Measurements from ENCODE around the gene PELI3. TPM values are rescaled to one million over a fixed set of nuclear protein-coding genes. Genes with fewer than 3 reads are reported as not detected.
A peak's percentile ranks its signal among the peaks of the same experiment; 100 is the strongest.

PELI3 gene
- total RNA-seq, 2 experiments from 2014 or later = 6.7 to 7.2 TPM

- DNase-seq = no peak
- no peak overlapping the region for H3K4me3 Mint-ChIP-seq
- H3K27ac Mint-ChIP-seq = no peak overlapping the region
- no peaks in the 10 kb centered on the region for H3K27me3 Mint-ChIP-seq
- ChIA-PET CTCF (interaction anchor here (0.6 to 1.2 kb wide), 2 partner anchors 10 to 323 kb away, joined by 3 read pairs; no protein-coding TSS in a partner anchor), POLR2A (no interaction called here)
- peaks cover 2% of the 10 kb centered on the region for H3K4me1 Mint-ChIP-seq
- no peaks in the 10 kb centered on the region for H3K9me3 Mint-ChIP-seq
- H3K36me3 Mint-ChIP-seq (ENCODE audit: low read depth) = peaks cover 29% of the 10 kb centered on the region
Observed at GRCh38 chr11:66497206-66497605, 30.5 kb downstream of the PELI3 start.

- Mint-ChIP-seq H3K27ac (no peak overlapping the region), H3K4me1 (no peaks in the 10 kb centered on the region), H3K27me3 (no peaks in the 10 kb centered on the region), H3K9me3 (no peaks in the 10 kb centered on the region), H3K4me3 (no peak overlapping the region), H3K36me3 (ENCODE audit: low read depth) (peaks cover 23% of the 10 kb centered on the region)
- POLR2A ChIA-PET = no interaction called here
- CTCF ChIA-PET = no interaction called here
- DNase-seq = no peak
Observed at GRCh38 chr11:66498506-66498905, 31.8 kb downstream of the PELI3 start.

- POLR2A ChIA-PET = no interaction called here
- Mint-ChIP-seq H3K36me3 (ENCODE audit: low read depth) (peaks cover 21% of the 10 kb centered on the region), H3K27me3 (no peaks in the 10 kb centered on the region), H3K4me3 (no peak overlapping the region), H3K27ac (no peak overlapping the region), H3K4me1 (peaks cover 7% of the 10 kb centered on the region), H3K9me3 (no peaks in the 10 kb centered on the region)
- CTCF ChIA-PET = interaction anchor here (1.0 to 1.2 kb wide), 2 partner anchors 14 to 96 kb away, joined by 3 read pairs; no protein-coding TSS in a partner anchor
- DNase-seq = no peak
Observed at GRCh38 chr11:66505276-66505816, 38.6 kb downstream of the PELI3 start.

- Mint-ChIP-seq H3K36me3 (ENCODE audit: low read depth) (peaks cover 16% of the 10 kb centered on the region), H3K4me1 (peaks cover 18% of the 10 kb centered on the region), H3K9me3 (no peaks in the 10 kb centered on the region), H3K27ac (peak overlapping the region; percentile 31), H3K27me3 (no peaks in the 10 kb centered on the region), H3K4me3 (no peak overlapping the region)
- CTCF ChIA-PET = no interaction called here
- DNase-seq = peak; percentile 12
- POLR2A ChIA-PET = no interaction called here
Observed at GRCh38 chr11:66509131-66509561, 42.4 kb downstream of the PELI3 start.

- Mint-ChIP-seq H3K4me1 (peaks cover 18% of the 10 kb centered on the region), H3K36me3 (ENCODE audit: low read depth) (peaks cover 12% of the 10 kb centered on the region), H3K27ac (peak within 1 kb of the TSS; percentile 66), H3K4me3 (peak within 1 kb of the TSS; percentile 86), H3K27me3 (no peaks in the 10 kb centered on the region), H3K9me3 (no peaks in the 10 kb centered on the region)
- POLR2A ChIA-PET = no interaction called here
- peak; percentile 84 for DNase-seq
- CTCF ChIA-PET = interaction anchor here (0.9 to 1.3 kb wide), 3 partner anchors 9 to 168 kb away, joined by 3 to 4 read pairs (median 3); no protein-coding TSS in a partner anchor
Observed at GRCh38 chr11:66510271-66510989, 43.7 kb downstream of the PELI3 start, which contains the start of gene BBS1. BBS1 (plus strand) TSS chr11:66510635; CDS start chr11:66510660, 25 bp downstream.

- peak overlapping the region; percentile 66 for H3K27ac Mint-ChIP-seq
- POLR2A ChIA-PET = no interaction called here
Observed at GRCh38 chr11:66510990-66511339, 44.3 kb downstream of the PELI3 start.

GRCh38 chr11:66523611-66524010 lies 56.9 kb downstream of the PELI3 start:
- no peak for DNase-seq
- Mint-ChIP-seq H3K27ac (no peak overlapping the region), H3K36me3 (ENCODE audit: low read depth) (peaks cover 5% of the 10 kb centered on the region), H3K9me3 (no peaks in the 10 kb centered on the region), H3K27me3 (no peaks in the 10 kb centered on the region), H3K4me1 (no peaks in the 10 kb centered on the region), H3K4me3 (no peak overlapping the region)
- POLR2A ChIA-PET = no interaction called here
- CTCF ChIA-PET = no interaction called here

More at GRCh38 chr11:66510990-66511339, 44.3 kb downstream of the PELI3 start:
- Mint-ChIP-seq H3K4me3 (peak overlapping the region; percentile 86), H3K9me3 (no peaks in the 10 kb centered on the region), H3K36me3 (ENCODE audit: low read depth) (peaks cover 12% of the 10 kb centered on the region), H3K27me3 (no peaks in the 10 kb centered on the region), H3K4me1 (peaks cover 18% of the 10 kb centered on the region)
- DNase-seq = no peak
- CTCF ChIA-PET = interaction anchor here (0.9 to 1.3 kb wide), 3 partner anchors 9 to 167 kb away, joined by 3 to 4 read pairs (median 3); no protein-coding TSS in a partner anchor

- POLR2A ChIA-PET = no interaction called here
- Mint-ChIP-seq H3K4me1 (no peaks in the 10 kb centered on the region), H3K4me3 (no peak overlapping the region), H3K9me3 (no peaks in the 10 kb centered on the region), H3K36me3 (ENCODE audit: low read depth) (peaks cover 5% of the 10 kb centered on the region), H3K27me3 (no peaks in the 10 kb centered on the region), H3K27ac (no peak overlapping the region)
- CTCF ChIA-PET = no interaction called here
- no peak for DNase-seq
Observed at GRCh38 chr11:66524304-66525040, 57.8 kb downstream of the PELI3 start.

Other genes starting within 250 kb of the PELI3 start
- 10 to 100 TPM; 32.1 to 38.5 TPM for gene KLC2, start 209.2 kb upstream of the PELI3 start, total RNA-seq
- 100 to 1,000 TPM; 151 to 174 TPM for gene RAB1B, start 198.3 kb upstream of the PELI3 start, total RNA-seq
- 1 to 10 TPM; 2.5 TPM for gene CNIH2, start 188.7 kb upstream of the PELI3 start, total RNA-seq
- gene YIF1A, start 177.8 kb upstream of the PELI3 start, total RNA-seq = 10 to 100 TPM; 39.1 to 45.4 TPM
- not detected for gene TMEM151A, start 175.0 kb upstream of the PELI3 start, total RNA-seq
- gene CD248, start 149.9 kb upstream of the PELI3 start, total RNA-seq = 1 to 10 TPM; 2.4 to 2.5 TPM
- gene RIN1, start 130.5 kb upstream of the PELI3 start, total RNA-seq = 1 to 10 TPM; 1.1 to 1.6 TPM
- 10 to 100 TPM; 47.4 to 48.0 TPM for gene BRMS1, start 121.8 kb upstream of the PELI3 start, total RNA-seq
- gene B4GAT1, start 119.3 kb upstream of the PELI3 start, total RNA-seq = 1 to 10 TPM; 8.5 to 9.4 TPM
- 1 to 10 TPM; 8.3 to 8.9 TPM for gene SLC29A2, start 95.1 kb upstream of the PELI3 start, total RNA-seq
- under 1 TPM; 0.27 to 0.52 TPM for gene NPAS4, start 45.9 kb upstream of the PELI3 start, total RNA-seq
- 10 to 100 TPM; 72.4 to 76.4 TPM for gene MRPL11, start 28.1 kb upstream of the PELI3 start, total RNA-seq
- gene DPP3, start 13.5 kb downstream of the PELI3 start, total RNA-seq = 10 to 100 TPM; 78.4 to 82.3 TPM
- gene BBS1, start 43.7 kb downstream of the PELI3 start, total RNA-seq = 10 to 100 TPM; 13.3 to 17.4 TPM
- gene ZDHHC24, start 79.1 kb downstream of the PELI3 start, total RNA-seq = 10 to 100 TPM; 16.8 to 16.9 TPM
- gene ACTN3, start 80.0 kb downstream of the PELI3 start, total RNA-seq = under 1 TPM in 1 of 2 experiments, not detected in 1; 0.23 TPM
- 1 to 10 TPM; 3.5 to 3.9 TPM for gene CTSF, start 101.7 kb downstream of the PELI3 start, total RNA-seq
- under 1 TPM in 1 of 2 experiments, not detected in 1; 0.08 TPM for gene CCDC87, start 126.2 kb downstream of the PELI3 start, total RNA-seq
- 10 to 100 TPM; 28.8 to 32.6 TPM for gene CCS, start 126.3 kb downstream of the PELI3 start, total RNA-seq
- gene RBM14, start 149.7 kb downstream of the PELI3 start, total RNA-seq = 100 to 1,000 TPM; 124 to 140 TPM
- 100 to 1,000 TPM; 124 to 137 TPM for gene RBM4, start 171.8 kb downstream of the PELI3 start, total RNA-seq
- gene RBM4B, start 211.0 kb downstream of the PELI3 start, total RNA-seq = 10 to 100 TPM; 18.1 to 20.4 TPM

Measured in activated CD4-positive, alpha-beta T cell treated with anti-CD3 and anti-CD28 coated beads, Interleukin-2, amount 10 ng/mL, durations not matched to agents 7 days and 5 days (primary cell).